DND-41 (cell line): ENCODE measurements around the gene ENPP1.

Experiments
- CTCF ChIP-seq: IDR thresholded peaks from 2 replicates; pipeline ENCODE4 v1.5.1; 2012; ENCODE audit warnings: borderline replicate concordance, low read length, moderate library complexity, mild to moderate bottlenecking; ENCODE audit not compliant: poor library complexity, severe bottlenecking; ENCODE audit errors: extremely low read depth
- EZH2 ChIP-seq: IDR thresholded peaks from 3 replicates; pipeline ENCODE4 v1.6.1; 2012; ENCODE audit warnings: borderline replicate concordance, low read depth, mild to moderate bottlenecking, moderate library complexity, low read length, inconsistent platforms; ENCODE audit not compliant: severe bottlenecking

GRCh38 chr6:131937226-131937625 is 129.4 kb downstream of the ENPP1 start:
- TF ChIP-seq CTCF: no peak
- no peak for TF ChIP-seq EZH2
